Colonic mucosa (tissue), 4 donors: ENCODE data around the gene TNS4. TPM values are rescaled to one million over a fixed set of nuclear protein-coding genes. Genes with fewer than 3 reads are reported as not detected.

Experiments used
- DNase-seq: peaks from one replicate; pipeline ENCODE4 v3.0.0-alpha.2; 2020
- H3K27ac ChIP-seq: fragments of 200-600 bp; one replicate; pipeline ENCODE4 v1.8.0; 2021
- H3K27me3 ChIP-seq: fragments of 200-600 bp; one replicate; pipeline ENCODE4 v1.8.0; 2021
- H3K36me3 ChIP-seq: fragments of 200-600 bp; one replicate; pipeline ENCODE4 v1.8.0; 2021
- H3K4me1 ChIP-seq: fragments of 200-600 bp; one replicate; pipeline ENCODE4 v1.8.0; 2021; ENCODE audit warnings: mild to moderate bottlenecking
- H3K4me3 ChIP-seq: fragments of 200-600 bp; one replicate; pipeline ENCODE4 v1.8.0; 2021
- H3K9ac ChIP-seq, 2 donors: one replicate each; pipeline ENCODE4 v1.7.0; 2013; ENCODE audit warnings: control low read depth in 2 of 2, low read depth in 2 of 2, low read length in 2 of 2
- H3K9me3 ChIP-seq: fragments of 200-600 bp; one replicate; pipeline ENCODE4 v1.8.0; 2021
- CTCF ChIP-seq: fragments of 200-600 bp; IDR thresholded peaks from one replicate; pipeline ENCODE4 v1.8.0; 2022; ENCODE audit warnings: antibody characterized with exemption, mild to moderate bottlenecking
- intact Hi-C: fragments of 100-400 bp; cut with DNase I; formaldehyde crosslinking; loops from one replicate; pipeline ENCODE4 v1.14.1; 2022
- total RNA-seq, 2 donors: library from RNA; stranded (reverse); fragmentation: NEBNext Ultra II Directional in 1 of 2; extraction: Animal tissue kit (Norgen Biotek cat#: 25700) in 1 of 2; gene quantifications; one replicate each; pipeline ENCODE4 v1.2.1, GENCODE V29; 2021
- donor health status: healthy.
- donor health status: DM: no; HTN: no; CAD: no.
- donor health status: DM: no; HTN: no; CAD: no.

The TNS4 gene
- total RNA-seq, 2 donors from 2014 or later = 8.8 to 20.4 TPM

- peaks cover 11% of the 10 kb centered on the region for H3K4me1 ChIP-seq
- H3K36me3 ChIP-seq = no peaks in the 10 kb centered on the region
- peak; percentile 23 for TF ChIP-seq CTCF
- peak within 1 kb of the TSS; percentile 93 to 99 for H3K9ac ChIP-seq
- H3K4me3 ChIP-seq = peak within 1 kb of the TSS; percentile 74
- intact Hi-C loops = loop anchor here (5.0 kb wide), 1 partner anchor 34 kb away; no protein-coding TSS in a partner anchor
- DNase-seq = peak; percentile 86
- H3K27ac ChIP-seq = peak within 1 kb of the TSS; percentile 78
- no peaks in the 10 kb centered on the region for H3K27me3 ChIP-seq
- no peaks in the 10 kb centered on the region for H3K9me3 ChIP-seq
Measured at GRCh38 chr17:40443196-40443987, 58.0 kb downstream of the TNS4 start, which contains the start of gene IGFBP4. IGFBP4 (plus strand) TSS chr17:40443450; CDS start chr17:40443736, 286 bp downstream.

GRCh38 chr17:40442392-40443195 is 58.8 kb downstream of the TNS4 start:
- Histone ChIP-seq H3K36me3 (no peaks in the 10 kb centered on the region), H3K27ac (peak overlapping the region; percentile 78), H3K27me3 (no peaks in the 10 kb centered on the region), H3K9me3 (no peaks in the 10 kb centered on the region), H3K9ac (peak overlapping the region; percentile 86 to 93), H3K4me1 (peaks cover 9% of the 10 kb centered on the region), H3K4me3 (peak overlapping the region; percentile 74)
- TF ChIP-seq CTCF = no peak
- peak; percentile 55 for DNase-seq
- intact Hi-C loops = loop anchor here (5.0 kb wide), 1 partner anchor 35 kb away; no protein-coding TSS in a partner anchor

GRCh38 chr17:40440166-40440565 is 61.3 kb downstream of the TNS4 start:
- Histone ChIP-seq H3K9me3 (no peaks in the 10 kb centered on the region), H3K4me3 (no peak overlapping the region), H3K27me3 (no peaks in the 10 kb centered on the region), H3K4me1 (no peaks in the 10 kb centered on the region), H3K36me3 (no peaks in the 10 kb centered on the region), H3K27ac (no peak overlapping the region), H3K9ac (no peak overlapping the region)
- no peak for DNase-seq
- TF ChIP-seq CTCF = no peak
- intact Hi-C loops = loop anchor here (2.0 to 5.0 kb wide), 2 partner anchors 37 to 95 kb away; no protein-coding TSS in a partner anchor

- H3K27ac ChIP-seq = no peak overlapping the region
- intact Hi-C loops = no loop called here
Measured at GRCh38 chr17:40437095-40437732, 64.2 kb downstream of the TNS4 start.

More at GRCh38 chr17:40437095-40437732, 64.2 kb downstream of the TNS4 start:
- DNase-seq = no peak
- H3K4me3 ChIP-seq = no peak overlapping the region
- no peaks in the 10 kb centered on the region for H3K4me1 ChIP-seq
- H3K27me3 ChIP-seq = no peaks in the 10 kb centered on the region
- no peaks in the 10 kb centered on the region for H3K9me3 ChIP-seq
- TF ChIP-seq CTCF = no peak
- H3K9ac ChIP-seq = no peak overlapping the region
- H3K36me3 ChIP-seq = no peaks in the 10 kb centered on the region
